ENCODE measurements around the gene CCAR1. TPM values are rescaled to one million over a fixed set of nuclear protein-coding genes. Genes with fewer than 3 reads are reported as not detected.
"Not testable (repeated sequence)": the region's sequence is repeated elsewhere in the genome, so short reads cannot be mapped to it uniquely, and the experiment has no call there.

The CCAR1 gene
- total and polyA plus RNA-seq, 7 donors, result 12.0 to 69.2 (median 37.6) TPM

GRCh38 chr10:68800211-68800610 is 79.2 kb downstream of the CCAR1 start:
- no peak for TF ChIP-seq POLR2A (IDR thresholded peaks at IDR 0.05)
- TF ChIP-seq EP300 (IDR thresholded peaks at IDR 0.05), result no peak
- TF ChIP-seq, protein P1, sequence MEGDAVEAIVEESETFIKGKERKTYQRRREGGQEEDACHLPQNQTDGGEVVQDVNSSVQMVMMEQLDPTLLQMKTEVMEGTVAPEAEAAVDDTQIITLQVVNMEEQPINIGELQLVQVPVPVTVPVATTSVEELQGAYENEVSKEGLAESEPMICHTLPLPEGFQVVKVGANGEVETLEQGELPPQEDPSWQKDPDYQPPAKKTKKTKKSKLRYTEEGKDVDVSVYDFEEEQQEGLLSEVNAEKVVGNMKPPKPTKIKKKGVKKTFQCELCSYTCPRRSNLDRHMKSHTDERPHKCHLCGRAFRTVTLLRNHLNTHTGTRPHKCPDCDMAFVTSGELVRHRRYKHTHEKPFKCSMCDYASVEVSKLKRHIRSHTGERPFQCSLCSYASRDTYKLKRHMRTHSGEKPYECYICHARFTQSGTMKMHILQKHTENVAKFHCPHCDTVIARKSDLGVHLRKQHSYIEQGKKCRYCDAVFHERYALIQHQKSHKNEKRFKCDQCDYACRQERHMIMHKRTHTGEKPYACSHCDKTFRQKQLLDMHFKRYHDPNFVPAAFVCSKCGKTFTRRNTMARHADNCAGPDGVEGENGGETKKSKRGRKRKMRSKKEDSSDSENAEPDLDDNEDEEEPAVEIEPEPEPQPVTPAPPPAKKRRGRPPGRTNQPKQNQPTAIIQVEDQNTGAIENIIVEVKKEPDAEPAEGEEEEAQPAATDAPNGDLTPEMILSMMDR (IDR thresholded peaks at IDR 0.05), result no peak
- TF ChIP-seq POLR2AphosphoS5 (IDR thresholded peaks at IDR 0.05), result no peak
- Histone ChIP-seq H3K4me3 (no peak overlapping the region), H3K36me3 (peaks cover 0 to 21% (median 7%) of the 10 kb centered on the region in 4 donors), H3K9me3 (no peaks in the 10 kb centered on the region), H3K4me1 (no peaks in the 10 kb centered on the region), H3K27me3 (no peaks in the 10 kb centered on the region), H3K27ac (no peak overlapping the region)
- intact Hi-C loops (cut with DNase I), result no loop called here
- WGBS, 2 donors, result 60 to 62% methylated on average over 2 of the region's 2 CpGs
- no peak for DNase-seq

DNA sequence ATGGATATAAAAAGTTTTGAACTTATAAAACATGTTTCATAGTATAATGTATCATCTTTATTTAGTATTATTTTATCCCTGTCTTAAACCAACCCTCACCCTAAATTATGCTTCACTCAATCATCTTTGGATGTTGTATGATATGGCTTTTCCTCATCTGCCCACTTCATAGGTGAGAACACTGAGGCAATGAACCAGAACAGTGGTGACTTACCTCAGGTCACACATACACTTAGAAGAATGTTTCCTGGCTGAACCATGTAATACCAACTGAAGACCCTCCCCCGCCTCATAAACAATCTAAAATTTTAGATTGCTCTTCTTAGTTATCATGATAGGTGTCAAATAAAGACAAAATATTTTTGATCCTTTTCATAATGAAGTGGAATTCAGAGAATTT is 83.7 kb downstream of the CCAR1 start:
- no peak overlapping the region for H3K27ac ChIP-seq
- no peaks in the 10 kb centered on the region for H3K4me1 ChIP-seq
- no peaks in the 10 kb centered on the region for H3K9me3 ChIP-seq
- DNase-seq, result no peak
- no peaks in the 10 kb centered on the region for H3K36me3 ChIP-seq
- no peak overlapping the region for H3K4me3 ChIP-seq
- H3K27me3 ChIP-seq, result no peaks in the 10 kb centered on the region
- 97 to 98% methylated on average over 1 of the region's 1 CpG for WGBS, 2 donors
- intact Hi-C loops (cut with DNase I), result no loop called here
- TF ChIP-seq POLR2AphosphoS5 (IDR thresholded peaks at IDR 0.05) (no peak), POLR2A (IDR thresholded peaks at IDR 0.05) (no peak), EP300 (IDR thresholded peaks at IDR 0.05) (no peak)
- TF ChIP-seq, protein P1 (IDR thresholded peaks at IDR 0.05), result no peak

- intact Hi-C loops (cut with DNase I); DNase-seq; H3K36me3 ChIP-seq; H3K27ac ChIP-seq; H3K9me3 ChIP-seq; H3K4me1 ChIP-seq; H3K4me3 ChIP-seq; H3K27me3 ChIP-seq: not testable (repeated sequence)
- 93 to 94% methylated on average over 9 of the region's 9 CpGs for WGBS, 2 donors
These were observed 89.8 kb downstream of the CCAR1 start for GRCh38 chr10:68810830-68811229.

- 90 to 93% methylated on average over 7 of the region's 7 CpGs for whole genome bisulfite sequencing, 2 donors
- no peaks in the 10 kb centered on the region for H3K36me3 ChIP-seq
- intact Hi-C loops (cut with DNase I), result no loop called here
- H3K9me3 ChIP-seq, result no peaks in the 10 kb centered on the region
- TF ChIP-seq, protein P1 (IDR thresholded peaks at IDR 0.05), result no peak
- TF ChIP-seq POLR2AphosphoS5 (IDR thresholded peaks at IDR 0.05), result no peak
- no peak for TF ChIP-seq POLR2A (IDR thresholded peaks at IDR 0.05)
- TF ChIP-seq EP300 (IDR thresholded peaks at IDR 0.05), result no peak
- H3K4me3 ChIP-seq, result no peak overlapping the region
- DNase-seq, result no peak
- H3K4me1 ChIP-seq, result no peaks in the 10 kb centered on the region
- H3K27ac ChIP-seq, result no peak overlapping the region
- H3K27me3 ChIP-seq, result no peaks in the 10 kb centered on the region
These were observed 90.4 kb downstream of the CCAR1 start for GRCh38 chr10:68811314-68812009.

DNA sequence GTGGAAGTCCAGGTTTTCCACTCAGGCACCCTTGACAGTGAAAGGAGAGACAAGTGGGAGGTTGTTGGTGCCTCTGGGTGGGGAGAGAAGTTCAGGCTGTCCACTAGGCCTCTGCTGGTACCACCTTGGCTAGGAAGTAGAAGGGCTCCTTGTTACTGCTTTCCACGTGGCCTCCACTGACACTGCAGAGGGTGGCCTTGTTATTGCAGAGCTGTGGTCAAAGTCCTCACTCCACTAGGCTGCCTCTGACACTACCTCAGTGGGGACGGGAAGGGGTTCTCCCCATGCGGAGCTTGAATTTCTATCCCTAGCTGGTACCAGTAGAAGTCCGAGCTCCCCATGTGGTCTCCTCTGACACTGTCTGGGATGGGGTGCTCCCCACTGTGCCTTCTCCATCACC is 91.4 kb downstream of the CCAR1 start:
- no peak for TF ChIP-seq POLR2AphosphoS5 (IDR thresholded peaks at IDR 0.05)
- TF ChIP-seq, protein P1 (IDR thresholded peaks at IDR 0.05), result no peak
- intact Hi-C loops (cut with DNase I), result no loop called here

More for the DNA sequence above, 91.4 kb downstream of the CCAR1 start:
- DNase-seq, result no peak
- H3K4me3 ChIP-seq, result no peak overlapping the region
- no peaks in the 10 kb centered on the region for H3K27me3 ChIP-seq
- H3K4me1 ChIP-seq, result no peaks in the 10 kb centered on the region
- no peaks in the 10 kb centered on the region for H3K36me3 ChIP-seq
- no peaks in the 10 kb centered on the region for H3K9me3 ChIP-seq
- H3K27ac ChIP-seq, result no peak overlapping the region
- WGBS, 2 donors, result 80 to 87% methylated on average over 4 of the region's 4 CpGs

All from sigmoid colon (tissue), 7 donors.